T-helper 1 cell treated with Interleukin-12 subunit alpha and Interleukin-12 subunit beta and Interleukin-4 antibody, amounts not matched to agents 30 μg/mL and 1 μg/mL, for 36 hours (primary cell): ENCODE results near the gene WFDC11.
"Not testable (repeated sequence)": the region's sequence is repeated elsewhere in the genome, so short reads cannot be mapped to it uniquely, and the experiment has no call there.

Experiments
- H3K27ac Mint-ChIP-seq: one replicate; pipeline ENCODE4 v1.8.0; 2021; ENCODE audit warnings: mild to moderate bottlenecking, mixed read lengths
- H3K27me3 Mint-ChIP-seq: one replicate; pipeline ENCODE4 v1.8.0; 2021; ENCODE audit warnings: low read depth, mixed read lengths
- H3K36me3 Mint-ChIP-seq: one replicate; pipeline ENCODE4 v1.8.0; 2021; ENCODE audit warnings: low read depth, mixed read lengths
- H3K4me1 Mint-ChIP-seq: one replicate; pipeline ENCODE4 v1.8.0; 2021; ENCODE audit warnings: low read depth, mixed read lengths
- H3K4me3 Mint-ChIP-seq: one replicate; pipeline ENCODE4 v1.8.0; 2021; ENCODE audit warnings: mild to moderate bottlenecking, moderate library complexity, mixed read lengths
- H3K9me3 Mint-ChIP-seq: one replicate; pipeline ENCODE4 v1.8.0; 2021; ENCODE audit warnings: mixed read lengths

WFDC11 gene

GRCh38 chr20:45645869-45646268, 24.2 kb downstream of the WFDC11 start:
- not testable (repeated sequence) for H3K27ac Mint-ChIP-seq, H3K9me3 Mint-ChIP-seq, H3K4me3 Mint-ChIP-seq, H3K36me3 Mint-ChIP-seq, H3K27me3 Mint-ChIP-seq, H3K4me1 Mint-ChIP-seq

- not testable (repeated sequence) for H3K9me3 Mint-ChIP-seq, H3K4me1 Mint-ChIP-seq, H3K27me3 Mint-ChIP-seq, H3K36me3 Mint-ChIP-seq, H3K4me3 Mint-ChIP-seq, H3K27ac Mint-ChIP-seq
These were observed 29.0 kb downstream of the WFDC11 start for GRCh38 chr20:45641076-45641475.

GRCh38 chr20:45639687-45640086, 30.4 kb downstream of the WFDC11 start:
- Mint-ChIP-seq H3K9me3 (no peaks in the 10 kb centered on the region), H3K27me3 (no peaks in the 10 kb centered on the region), H3K4me1 (no peaks in the 10 kb centered on the region), H3K4me3 (no peak overlapping the region), H3K36me3 (no peaks in the 10 kb centered on the region), H3K27ac (no peak overlapping the region)

GRCh38 chr20:45636513-45636912, 33.5 kb downstream of the WFDC11 start:
- Mint-ChIP-seq H3K4me1 (no peaks in the 10 kb centered on the region), H3K36me3 (no peaks in the 10 kb centered on the region), H3K27ac (no peak overlapping the region), H3K9me3 (no peaks in the 10 kb centered on the region), H3K4me3 (no peak overlapping the region), H3K27me3 (peaks cover 4% of the 10 kb centered on the region)

- Mint-ChIP-seq H3K27me3 (peaks cover 4% of the 10 kb centered on the region), H3K4me3 (no peak within 1 kb of the TSS), H3K4me1 (no peaks in the 10 kb centered on the region), H3K36me3 (no peaks in the 10 kb centered on the region), H3K27ac (no peak within 1 kb of the TSS), H3K9me3 (no peaks in the 10 kb centered on the region)
These were observed 38.9 kb downstream of the WFDC11 start, which contains the start of gene WFDC9 for GRCh38 chr20:45631184-45631583. Gene WFDC9, minus strand, starts transcription at chr20:45631284. Its CDS starts 21,103 bp downstream, at chr20:45610181.

- Mint-ChIP-seq H3K4me1 (no peaks in the 10 kb centered on the region), H3K27ac (no peak overlapping the region), H3K27me3 (peaks cover 4% of the 10 kb centered on the region), H3K4me3 (no peak overlapping the region), H3K9me3 (no peaks in the 10 kb centered on the region), H3K36me3 (no peaks in the 10 kb centered on the region)
These were observed 39.7 kb downstream of the WFDC11 start for GRCh38 chr20:45630371-45630770.

GRCh38 chr20:45629496-45630100, 40.4 kb downstream of the WFDC11 start, which contains the start of gene WFDC10A:
Gene WFDC10A, plus strand, starts transcription at chr20:45629739. Its CDS starts 75 bp downstream, at chr20:45629814.
- H3K9me3 Mint-ChIP-seq = no peaks in the 10 kb centered on the region
- no peaks in the 10 kb centered on the region for H3K36me3 Mint-ChIP-seq
- no peak within 1 kb of the TSS for H3K4me3 Mint-ChIP-seq
- peaks cover 8% of the 10 kb centered on the region for H3K27me3 Mint-ChIP-seq
- H3K27ac Mint-ChIP-seq = no peak within 1 kb of the TSS
- H3K4me1 Mint-ChIP-seq = no peaks in the 10 kb centered on the region

- no peaks in the 10 kb centered on the region for H3K36me3 Mint-ChIP-seq
- H3K27me3 Mint-ChIP-seq = peaks cover 4% of the 10 kb centered on the region
- H3K4me1 Mint-ChIP-seq = no peaks in the 10 kb centered on the region
These were observed 43.5 kb downstream of the WFDC11 start for GRCh38 chr20:45626540-45626939.

GRCh38 chr20:45621593-45621992, 48.4 kb downstream of the WFDC11 start:
- no peaks in the 10 kb centered on the region for H3K36me3 Mint-ChIP-seq
- H3K27ac Mint-ChIP-seq = no peak overlapping the region
- no peaks in the 10 kb centered on the region for H3K9me3 Mint-ChIP-seq
- no peak overlapping the region for H3K4me3 Mint-ChIP-seq
- H3K27me3 Mint-ChIP-seq = peaks cover 8% of the 10 kb centered on the region
- H3K4me1 Mint-ChIP-seq = no peaks in the 10 kb centered on the region

More at GRCh38 chr20:45626540-45626939, 43.5 kb downstream of the WFDC11 start:
- no peak overlapping the region for H3K27ac Mint-ChIP-seq
- H3K4me3 Mint-ChIP-seq = no peak overlapping the region
- no peaks in the 10 kb centered on the region for H3K9me3 Mint-ChIP-seq

GRCh38 chr20:45617591-45617990, 52.4 kb downstream of the WFDC11 start:
- Mint-ChIP-seq H3K27ac (no peak overlapping the region), H3K4me3 (no peak overlapping the region), H3K27me3 (peaks cover 14% of the 10 kb centered on the region), H3K36me3 (no peaks in the 10 kb centered on the region), H3K4me1 (no peaks in the 10 kb centered on the region), H3K9me3 (no peaks in the 10 kb centered on the region)

- Mint-ChIP-seq H3K36me3 (peaks cover 2% of the 10 kb centered on the region), H3K27me3 (peaks cover 10% of the 10 kb centered on the region), H3K27ac (no peak overlapping the region), H3K4me3 (no peak overlapping the region), H3K4me1 (peaks cover 9% of the 10 kb centered on the region), H3K9me3 (peaks cover 8% of the 10 kb centered on the region)
These were observed 57.7 kb downstream of the WFDC11 start for GRCh38 chr20:45612314-45612713.

- H3K4me1 Mint-ChIP-seq = peaks cover 9% of the 10 kb centered on the region
- H3K36me3 Mint-ChIP-seq = peaks cover 2% of the 10 kb centered on the region
- H3K9me3 Mint-ChIP-seq = peaks cover 15% of the 10 kb centered on the region
- H3K4me3 Mint-ChIP-seq = no peak overlapping the region
- no peak overlapping the region for H3K27ac Mint-ChIP-seq
- H3K27me3 Mint-ChIP-seq = peaks cover 10% of the 10 kb centered on the region
These were observed 59.0 kb downstream of the WFDC11 start for GRCh38 chr20:45611054-45611453.

- Mint-ChIP-seq H3K4me1 (peaks cover 9% of the 10 kb centered on the region), H3K9me3 (peaks cover 25% of the 10 kb centered on the region), H3K27ac (no peak overlapping the region), H3K4me3 (no peak overlapping the region), H3K36me3 (peaks cover 2% of the 10 kb centered on the region), H3K27me3 (peaks cover 4% of the 10 kb centered on the region)
These were observed 62.2 kb downstream of the WFDC11 start for GRCh38 chr20:45607810-45608209.
